ENCODE measurements around the gene CDC42BPB.

- TF ChIP-seq, protein P1, sequence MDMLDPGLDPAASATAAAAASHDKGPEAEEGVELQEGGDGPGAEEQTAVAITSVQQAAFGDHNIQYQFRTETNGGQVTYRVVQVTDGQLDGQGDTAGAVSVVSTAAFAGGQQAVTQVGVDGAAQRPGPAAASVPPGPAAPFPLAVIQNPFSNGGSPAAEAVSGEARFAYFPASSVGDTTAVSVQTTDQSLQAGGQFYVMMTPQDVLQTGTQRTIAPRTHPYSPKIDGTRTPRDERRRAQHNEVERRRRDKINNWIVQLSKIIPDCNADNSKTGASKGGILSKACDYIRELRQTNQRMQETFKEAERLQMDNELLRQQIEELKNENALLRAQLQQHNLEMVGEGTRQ (IDR thresholded peaks at IDR 0.05; ENCODE audit: borderline replicate concordance, low read depth, low read length): no peak
- TF ChIP-seq YY1 (IDR thresholded peaks at IDR 0.05; ENCODE audit: low read depth) (no peak), CTCF (IDR thresholded peaks at IDR 0.05) (no peak), REST (IDR thresholded peaks at IDR 0.05; ENCODE audit: low read depth, low read length) (no peak), JUND (IDR thresholded peaks at IDR 0.05) (no peak), TAF1 (IDR thresholded peaks at IDR 0.05; ENCODE audit: borderline replicate concordance, low read depth, low read length) (no peak)
- TF ChIP-seq, protein P2, sequence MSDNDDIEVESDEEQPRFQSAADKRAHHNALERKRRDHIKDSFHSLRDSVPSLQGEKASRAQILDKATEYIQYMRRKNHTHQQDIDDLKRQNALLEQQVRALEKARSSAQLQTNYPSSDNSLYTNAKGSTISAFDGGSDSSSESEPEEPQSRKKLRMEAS (IDR thresholded peaks at IDR 0.05; ENCODE audit: low read depth): no peak
Measured at GRCh38 chr14:102927346-102927877, 129.9 kb downstream of the CDC42BPB start.
